Measurements from ENCODE around the gene EPB41L5. TPM values are rescaled to one million over a fixed set of nuclear protein-coding genes. Genes with fewer than 3 reads are reported as not detected.

The EPB41L5 gene
- total and polyA plus RNA-seq, 4 donors: 19.7 to 88.4 (median 30.3) TPM

GRCh38 chr2:120060088-120060623 is 47.3 kb downstream of the EPB41L5 start:
- Histone ChIP-seq H3K27me3 (ENCODE audit: control insufficient read depth in 4 of 4, insufficient read depth in 4 of 4, low read length in 3 of 4) (no peaks in the 10 kb centered on the region), H3K36me3 (ENCODE audit: control insufficient read depth in 4 of 4, insufficient read depth in 3 of 4, low read depth in 1 of 4, low read length in 3 of 4) (no peaks in the 10 kb centered on the region), H3K4me3 (ENCODE audit: low read depth in 1 of 3, low read length in 3 of 3) (no peak overlapping the region), H3K4me1 (ENCODE audit: control insufficient read depth in 4 of 4, insufficient read depth in 4 of 4, low read length in 3 of 4) (peaks cover 0 to 2% (median 0%) of the 10 kb centered on the region in 4 donors), H3K27ac (ENCODE audit: low read depth in 1 of 2, low read length in 2 of 2) (no peak overlapping the region), H3K9me3 (ENCODE audit: control insufficient read depth in 4 of 4, low read length in 3 of 4) (no peaks in the 10 kb centered on the region), H3K9ac (ENCODE audit: low read depth in 1 of 2, low read length in 2 of 2) (no peak overlapping the region)
- TF ChIP-seq YY1 (IDR thresholded peaks at IDR 0.05) (no peak), HNF4G (IDR thresholded peaks at IDR 0.05) (no peak), RXRA (IDR thresholded peaks at IDR 0.05) (no peak), ATF3 (IDR thresholded peaks at IDR 0.05) (no peak), HNF4A (conservative IDR thresholded peaks at IDR 0.05) (no peak), REST (IDR thresholded peaks at IDR 0.05) (no peak), FOXA1 (IDR thresholded peaks at IDR 0.05) (no peak), GABPA (IDR thresholded peaks at IDR 0.05 in 1 of 2, conservative IDR thresholded peaks at IDR 0.05 in 1 of 2) (no peak), MAX (IDR thresholded peaks at IDR 0.05) (no peak), SP1 (IDR thresholded peaks at IDR 0.05) (no peak), ZBTB33 (IDR thresholded peaks at IDR 0.05) (no peak), NR2F2 (IDR thresholded peaks at IDR 0.05) (no peak)
- no peak for DNase-seq (ENCODE audit: low spot score)
- 94% methylated on average over 2 of the region's 2 CpGs for WGBS

GRCh38 chr2:120064664-120065063 is 51.8 kb downstream of the EPB41L5 start:
- H3K36me3 ChIP-seq (ENCODE audit: control insufficient read depth in 4 of 4, insufficient read depth in 3 of 4, low read depth in 1 of 4, low read length in 3 of 4): no peaks in the 10 kb centered on the region
- no peak for TF ChIP-seq ATF3 (IDR thresholded peaks at IDR 0.05)
- TF ChIP-seq SP1 (IDR thresholded peaks at IDR 0.05): no peak
- TF ChIP-seq TAF1 (conservative IDR thresholded peaks at IDR 0.05): no peak
- TF ChIP-seq GABPA (IDR thresholded peaks at IDR 0.05 in 1 of 2, conservative IDR thresholded peaks at IDR 0.05 in 1 of 2): no peak
- TF ChIP-seq CTCF (IDR thresholded peaks at IDR 0.05; ENCODE audit: low read depth, low read length, missing input control): no peak
- TF ChIP-seq MAX (IDR thresholded peaks at IDR 0.05): no peak
- no peak for TF ChIP-seq JUND (IDR thresholded peaks at IDR 0.05)
- TF ChIP-seq NR2F2 (IDR thresholded peaks at IDR 0.05): no peak
- TF ChIP-seq FOXA1 (IDR thresholded peaks at IDR 0.05): no peak
- no peak for TF ChIP-seq HNF4G (IDR thresholded peaks at IDR 0.05)
- no peak for TF ChIP-seq RAD21 (IDR thresholded peaks at IDR 0.05)
- no peak for TF ChIP-seq REST (IDR thresholded peaks at IDR 0.05)
- TF ChIP-seq EGR1 (IDR thresholded peaks at IDR 0.05; ENCODE audit: low read depth in 2 of 2): no peak
- TF ChIP-seq RXRA (IDR thresholded peaks at IDR 0.05): no peak
- TF ChIP-seq FOXA2 (IDR thresholded peaks at IDR 0.05): no peak

More at GRCh38 chr2:120064664-120065063, 51.8 kb downstream of the EPB41L5 start:
- DNase-seq (ENCODE audit: low spot score): no peak
- Histone ChIP-seq H3K4me3 (ENCODE audit: low read depth in 1 of 3, low read length in 3 of 3) (no peak overlapping the region), H3K9ac (ENCODE audit: low read depth in 1 of 2, low read length in 2 of 2) (no peak overlapping the region), H3K9me3 (ENCODE audit: control insufficient read depth in 4 of 4, low read length in 3 of 4) (no peaks in the 10 kb centered on the region), H3K4me1 (ENCODE audit: control insufficient read depth in 4 of 4, insufficient read depth in 4 of 4, low read length in 3 of 4) (peaks cover 0 to 18% (median 15%) of the 10 kb centered on the region in 4 donors), H3K27ac (ENCODE audit: low read depth in 1 of 2, low read length in 2 of 2) (no peak overlapping the region), H3K27me3 (ENCODE audit: control insufficient read depth in 4 of 4, insufficient read depth in 4 of 4, low read length in 3 of 4) (no peaks in the 10 kb centered on the region)
- 80% methylated on average over 1 of the region's 1 CpG for WGBS

All from liver (tissue), 9 donors.